ENCODE measurements around the gene ATP7B. TPM values are rescaled to one million over a fixed set of nuclear protein-coding genes. Genes with fewer than 3 reads are reported as not detected.

Gene ATP7B
- total RNA-seq, 1 experiment from 2014 or later = 4.4 TPM

DNA sequence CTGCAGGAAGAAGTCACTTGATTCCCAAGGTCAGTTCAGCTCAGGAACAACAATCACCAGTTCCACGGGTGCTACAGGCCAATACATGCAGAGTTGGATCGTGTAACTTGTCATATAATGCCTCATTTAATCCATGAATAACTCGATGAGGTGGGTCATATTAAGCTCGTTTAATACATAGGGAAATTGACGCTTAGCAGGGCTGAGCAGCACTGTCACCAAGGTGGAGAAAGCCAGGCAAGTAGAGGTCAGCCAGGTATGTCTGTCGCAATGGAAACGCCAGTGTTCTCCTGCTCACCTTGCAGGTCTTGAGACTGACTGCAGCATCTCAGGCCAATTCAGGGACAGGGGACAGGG lies 97.1 kb downstream of the ATP7B start:
- Histone ChIP-seq H2AFZ (ENCODE audit: low read length) (no peak overlapping the region), H3K4me2 (ENCODE audit: low read length) (no peak overlapping the region), H3K79me2 (ENCODE audit: low read length) (no peaks in the 10 kb centered on the region), H3K9ac (ENCODE audit: low read length) (no peak overlapping the region), H3K4me1 (ENCODE audit: insufficient read depth, low read length) (peaks cover 4% of the 10 kb centered on the region; the same call in 1 of the 2 replicates), H3K4me3 (ENCODE audit: low read length) (no peak overlapping the region), H3K36me3 (ENCODE audit: low read depth, low read length) (no peaks in the 10 kb centered on the region), H3K9me2 (replicated peaks; ENCODE audit: low read length) (no peaks in the 10 kb centered on the region), H3K27me3 (ENCODE audit: low read length) (no peaks in the 10 kb centered on the region), H4K20me1 (ENCODE audit: low read length) (no peaks in the 10 kb centered on the region), H3K9me3 (ENCODE audit: low read length) (no peaks in the 10 kb centered on the region), H3F3A (ENCODE audit: low read length, unreplicated experiment) (no peaks in the 10 kb centered on the region), H3K27ac (ENCODE audit: low read length) (no peak overlapping the region)
- DNase-seq (no peak), ATAC-seq (no peak)
- ChIA-PET POLR2A (ENCODE audit: unreplicated experiment) (no interaction called here), CTCF (no interaction called here)
- TF ChIP-seq, protein P1, sequence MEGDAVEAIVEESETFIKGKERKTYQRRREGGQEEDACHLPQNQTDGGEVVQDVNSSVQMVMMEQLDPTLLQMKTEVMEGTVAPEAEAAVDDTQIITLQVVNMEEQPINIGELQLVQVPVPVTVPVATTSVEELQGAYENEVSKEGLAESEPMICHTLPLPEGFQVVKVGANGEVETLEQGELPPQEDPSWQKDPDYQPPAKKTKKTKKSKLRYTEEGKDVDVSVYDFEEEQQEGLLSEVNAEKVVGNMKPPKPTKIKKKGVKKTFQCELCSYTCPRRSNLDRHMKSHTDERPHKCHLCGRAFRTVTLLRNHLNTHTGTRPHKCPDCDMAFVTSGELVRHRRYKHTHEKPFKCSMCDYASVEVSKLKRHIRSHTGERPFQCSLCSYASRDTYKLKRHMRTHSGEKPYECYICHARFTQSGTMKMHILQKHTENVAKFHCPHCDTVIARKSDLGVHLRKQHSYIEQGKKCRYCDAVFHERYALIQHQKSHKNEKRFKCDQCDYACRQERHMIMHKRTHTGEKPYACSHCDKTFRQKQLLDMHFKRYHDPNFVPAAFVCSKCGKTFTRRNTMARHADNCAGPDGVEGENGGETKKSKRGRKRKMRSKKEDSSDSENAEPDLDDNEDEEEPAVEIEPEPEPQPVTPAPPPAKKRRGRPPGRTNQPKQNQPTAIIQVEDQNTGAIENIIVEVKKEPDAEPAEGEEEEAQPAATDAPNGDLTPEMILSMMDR (conservative IDR thresholded peaks at IDR 0.05; ENCODE audit: low read depth, low read length) = no peak
- no TSS peak for BruUV-seq (replicated peaks)
- intact Hi-C loops (cut with micrococcal nuclease) = loop anchor here (5.0 kb wide), 1 partner anchor 213 kb away; the partner anchor contains the start of gene NEK5

DNA sequence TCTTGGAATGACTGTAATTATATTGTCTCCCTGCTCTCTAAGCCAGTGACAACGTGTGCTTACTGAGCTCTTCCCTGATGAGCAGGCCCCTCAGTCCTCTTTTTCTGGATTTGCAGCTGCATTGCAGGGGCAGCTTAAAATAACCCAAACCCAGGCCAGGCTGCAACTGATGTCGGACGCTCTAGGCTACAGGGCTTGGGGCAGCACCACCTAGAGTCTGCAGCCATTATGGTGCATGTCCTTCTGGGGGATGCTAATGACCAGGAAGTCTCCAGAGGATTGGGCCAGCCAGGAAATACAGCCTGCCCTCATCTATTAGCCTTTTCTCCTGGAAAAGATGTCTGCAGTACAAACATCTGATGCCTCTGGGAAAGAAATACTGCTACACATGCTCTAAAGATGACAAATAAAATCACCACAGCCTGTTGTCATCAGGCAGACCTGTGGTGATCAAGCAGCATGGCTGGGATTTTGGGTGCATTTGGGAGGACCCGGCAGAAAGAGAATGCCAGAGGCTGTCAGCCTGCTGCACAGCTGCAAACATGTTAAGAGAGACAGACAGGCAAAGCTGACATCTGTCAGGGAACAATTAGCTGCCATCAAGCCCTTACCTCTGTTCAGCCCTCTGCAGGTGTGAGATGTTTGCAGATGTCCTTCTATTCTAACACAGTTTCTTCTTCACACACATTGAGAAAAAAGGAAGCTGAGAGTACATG lies 97.7 kb downstream of the ATP7B start:
- ATAC-seq = no peak
- CTCF ChIA-PET = interaction anchor here (0.7 kb wide), 1 partner anchor 18 kb away, joined by 3 read pairs; no protein-coding TSS in a partner anchor
- no peaks in the 10 kb centered on the region for H3K9me2 ChIP-seq (replicated peaks; ENCODE audit: low read length)

More for the DNA sequence above, 97.7 kb downstream of the ATP7B start:
- POLR2A ChIA-PET (ENCODE audit: unreplicated experiment) = no interaction called here
- Histone ChIP-seq H3K4me3 (ENCODE audit: low read length) (no peak overlapping the region), H3F3A (ENCODE audit: low read length, unreplicated experiment) (no peaks in the 10 kb centered on the region), H3K27me3 (ENCODE audit: low read length) (no peaks in the 10 kb centered on the region), H3K4me2 (ENCODE audit: low read length) (no peak overlapping the region), H3K9ac (ENCODE audit: low read length) (no peak overlapping the region), H3K36me3 (ENCODE audit: low read depth, low read length) (no peaks in the 10 kb centered on the region), H3K4me1 (ENCODE audit: insufficient read depth, low read length) (peaks cover 4% of the 10 kb centered on the region; the same call in 1 of the 2 replicates), H3K9me3 (ENCODE audit: low read length) (no peaks in the 10 kb centered on the region), H4K20me1 (ENCODE audit: low read length) (no peaks in the 10 kb centered on the region), H3K27ac (ENCODE audit: low read length) (no peak overlapping the region), H3K79me2 (ENCODE audit: low read length) (no peaks in the 10 kb centered on the region), H2AFZ (ENCODE audit: low read length) (no peak overlapping the region)
- no TSS peak for BruUV-seq (replicated peaks)
- TF ChIP-seq, protein P1 (conservative IDR thresholded peaks at IDR 0.05; ENCODE audit: low read depth, low read length) = 0 out of 2 replicates have a peak, but pooled peaks have one; percentile 7
- TF ChIP-seq EZH2 (IDR thresholded peaks at IDR 0.05; ENCODE audit: low read length, unreplicated experiment) = no peak
- DNase-seq = no peak
- intact Hi-C loops (cut with micrococcal nuclease) = loop anchor here (5.0 kb wide), 1 partner anchor 214 kb away; the partner anchor contains the start of gene NEK5

All from PC-3 (cell line).